ENCODE data around the gene PLPPR4.

Gene PLPPR4

DNA sequence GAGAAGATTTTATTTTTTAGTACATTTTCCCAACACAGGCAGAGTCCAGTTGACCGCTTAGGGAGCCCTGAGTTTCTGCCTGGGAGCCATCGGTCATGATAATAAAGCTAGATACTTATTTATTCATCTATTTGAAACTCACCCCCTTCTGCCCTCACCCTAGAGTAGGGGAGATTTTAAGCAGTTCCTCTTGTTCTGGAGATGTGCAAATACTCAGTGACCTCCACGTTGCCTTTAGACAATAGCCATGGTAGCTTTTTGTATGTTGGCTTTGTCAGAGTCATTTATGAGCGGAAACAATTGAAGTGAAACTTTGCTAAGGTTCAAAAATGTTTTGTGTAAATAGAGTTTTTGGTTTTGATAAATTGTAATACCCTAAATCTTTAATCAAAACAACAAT, 45.7 kb upstream of the PLPPR4 start:
- Histone ChIP-seq H3K9me3 (ENCODE audit: control insufficient read depth, insufficient read depth, low read length) (no peaks in the 10 kb centered on the region), H3K79me2 (ENCODE audit: control insufficient read depth, low read length) (no peaks in the 10 kb centered on the region), H3K9me2 (replicated peaks; ENCODE audit: control insufficient read depth, low read length) (no peaks in the 10 kb centered on the region), H4K20me1 (ENCODE audit: control insufficient read depth, insufficient read depth, low read depth, low read length) (no peaks in the 10 kb centered on the region), H3K4me3 (ENCODE audit: low read length) (no peak overlapping the region), H3K27me3 (ENCODE audit: control insufficient read depth, low read length) (no peaks in the 10 kb centered on the region), H3K36me3 (ENCODE audit: control insufficient read depth, low read length) (no peaks in the 10 kb centered on the region), H3K4me2 (ENCODE audit: low read length) (no peak overlapping the region), H3K27ac (ENCODE audit: low read depth, low read length) (no peak overlapping the region), H3K4me1 (ENCODE audit: control insufficient read depth, low read length) (no peaks in the 10 kb centered on the region), H3F3A (ENCODE audit: control insufficient read depth, insufficient read depth) (no peaks in the 10 kb centered on the region)
- TF ChIP-seq EZH2phosphoT487 (IDR thresholded peaks at IDR 0.05; ENCODE audit: borderline replicate concordance, low read length) (no peak), CTCF (IDR thresholded peaks at IDR 0.05; ENCODE audit: low read depth, low read length, poor library complexity, severe bottlenecking) (no peak)

DNA sequence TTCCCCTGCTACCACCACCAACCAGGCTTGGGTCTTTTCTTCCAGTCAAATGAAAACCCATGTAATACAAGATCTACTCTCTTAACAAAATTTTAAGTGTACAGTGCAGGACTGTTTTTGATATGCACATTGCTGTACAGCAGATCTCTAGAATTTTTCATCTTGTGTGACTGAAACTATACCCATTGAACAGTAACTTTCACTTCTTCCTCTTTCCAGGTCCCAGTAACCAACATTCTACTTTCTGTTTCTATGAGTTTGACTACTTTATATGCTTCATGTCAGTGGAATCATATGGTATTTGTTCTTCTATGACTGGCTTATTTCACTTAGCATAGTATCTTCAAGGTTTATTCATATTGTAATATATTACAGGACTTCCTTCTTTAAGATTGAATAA, 45.3 kb upstream of the PLPPR4 start:
- Histone ChIP-seq H3K27ac (ENCODE audit: low read depth, low read length) (no peak overlapping the region), H3F3A (ENCODE audit: control insufficient read depth, insufficient read depth) (no peaks in the 10 kb centered on the region), H3K9me2 (replicated peaks; ENCODE audit: control insufficient read depth, low read length) (no peaks in the 10 kb centered on the region), H3K79me2 (ENCODE audit: control insufficient read depth, low read length) (no peaks in the 10 kb centered on the region), H3K9me3 (ENCODE audit: control insufficient read depth, insufficient read depth, low read length) (no peaks in the 10 kb centered on the region), H3K4me3 (ENCODE audit: low read length) (no peak overlapping the region), H3K4me1 (ENCODE audit: control insufficient read depth, low read length) (no peaks in the 10 kb centered on the region), H3K4me2 (ENCODE audit: low read length) (no peak overlapping the region), H3K36me3 (ENCODE audit: control insufficient read depth, low read length) (no peaks in the 10 kb centered on the region), H4K20me1 (ENCODE audit: control insufficient read depth, insufficient read depth, low read depth, low read length) (no peaks in the 10 kb centered on the region), H3K27me3 (ENCODE audit: control insufficient read depth, low read length) (no peaks in the 10 kb centered on the region)
- TF ChIP-seq EZH2phosphoT487 (IDR thresholded peaks at IDR 0.05; ENCODE audit: borderline replicate concordance, low read length) (no peak), CTCF (IDR thresholded peaks at IDR 0.05; ENCODE audit: low read depth, low read length, poor library complexity, severe bottlenecking) (no peak)

GRCh38 chr1:99227056-99227897, 37.0 kb upstream of the PLPPR4 start:
- Histone ChIP-seq H3K4me3 (ENCODE audit: low read length) (no peak overlapping the region), H3K9me3 (ENCODE audit: control insufficient read depth, insufficient read depth, low read length) (no peaks in the 10 kb centered on the region), H3F3A (ENCODE audit: control insufficient read depth, insufficient read depth) (no peaks in the 10 kb centered on the region), H3K27ac (ENCODE audit: low read depth, low read length) (no peak overlapping the region), H3K4me1 (ENCODE audit: control insufficient read depth, low read length) (no peaks in the 10 kb centered on the region), H3K9me2 (replicated peaks; ENCODE audit: control insufficient read depth, low read length) (no peaks in the 10 kb centered on the region), H3K27me3 (ENCODE audit: control insufficient read depth, low read length) (no peaks in the 10 kb centered on the region), H3K36me3 (ENCODE audit: control insufficient read depth, low read length) (no peaks in the 10 kb centered on the region), H3K4me2 (ENCODE audit: low read length) (no peak overlapping the region), H4K20me1 (ENCODE audit: control insufficient read depth, insufficient read depth, low read depth, low read length) (no peaks in the 10 kb centered on the region), H3K79me2 (ENCODE audit: control insufficient read depth, low read length) (no peaks in the 10 kb centered on the region)
- TF ChIP-seq EZH2phosphoT487 (IDR thresholded peaks at IDR 0.05; ENCODE audit: borderline replicate concordance, low read length) = no peak
- no peak for TF ChIP-seq CTCF (IDR thresholded peaks at IDR 0.05; ENCODE audit: low read depth, low read length, poor library complexity, severe bottlenecking)

Measured in DOHH2 (cell line).